ENCODE results near the gene CMTM1.

DNA sequence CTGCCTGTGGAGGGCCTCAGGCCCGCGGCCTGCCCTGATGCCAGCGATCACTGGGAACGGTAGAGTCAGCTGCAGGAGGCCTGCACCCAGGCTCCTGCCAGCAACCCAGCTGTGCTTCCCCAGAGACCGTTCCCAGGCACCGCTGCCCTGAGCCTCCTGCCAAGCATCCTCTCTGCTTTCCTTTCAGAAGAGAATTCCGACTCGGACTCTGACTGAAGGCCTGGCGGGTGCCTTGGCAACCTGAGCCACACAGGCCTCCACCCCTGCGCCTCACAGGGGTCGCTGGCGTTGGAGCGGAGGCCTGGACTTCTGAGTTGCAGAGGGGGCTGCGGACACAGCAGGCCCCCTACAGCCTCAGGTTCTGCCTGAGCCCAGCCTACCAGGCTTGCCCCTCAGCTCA is 46.2 kb downstream of the CMTM1 start:
- TF ChIP-seq, protein P1, sequence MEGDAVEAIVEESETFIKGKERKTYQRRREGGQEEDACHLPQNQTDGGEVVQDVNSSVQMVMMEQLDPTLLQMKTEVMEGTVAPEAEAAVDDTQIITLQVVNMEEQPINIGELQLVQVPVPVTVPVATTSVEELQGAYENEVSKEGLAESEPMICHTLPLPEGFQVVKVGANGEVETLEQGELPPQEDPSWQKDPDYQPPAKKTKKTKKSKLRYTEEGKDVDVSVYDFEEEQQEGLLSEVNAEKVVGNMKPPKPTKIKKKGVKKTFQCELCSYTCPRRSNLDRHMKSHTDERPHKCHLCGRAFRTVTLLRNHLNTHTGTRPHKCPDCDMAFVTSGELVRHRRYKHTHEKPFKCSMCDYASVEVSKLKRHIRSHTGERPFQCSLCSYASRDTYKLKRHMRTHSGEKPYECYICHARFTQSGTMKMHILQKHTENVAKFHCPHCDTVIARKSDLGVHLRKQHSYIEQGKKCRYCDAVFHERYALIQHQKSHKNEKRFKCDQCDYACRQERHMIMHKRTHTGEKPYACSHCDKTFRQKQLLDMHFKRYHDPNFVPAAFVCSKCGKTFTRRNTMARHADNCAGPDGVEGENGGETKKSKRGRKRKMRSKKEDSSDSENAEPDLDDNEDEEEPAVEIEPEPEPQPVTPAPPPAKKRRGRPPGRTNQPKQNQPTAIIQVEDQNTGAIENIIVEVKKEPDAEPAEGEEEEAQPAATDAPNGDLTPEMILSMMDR (IDR thresholded peaks at IDR 0.05): no peak
- TF ChIP-seq POLR2AphosphoS5 (IDR thresholded peaks at IDR 0.05; ENCODE audit: low read depth, low read length) (no peak), TCF7L2 (IDR thresholded peaks at IDR 0.05; ENCODE audit: low read depth, low read length) (no peak)
- TF ChIP-seq, protein P2, sequence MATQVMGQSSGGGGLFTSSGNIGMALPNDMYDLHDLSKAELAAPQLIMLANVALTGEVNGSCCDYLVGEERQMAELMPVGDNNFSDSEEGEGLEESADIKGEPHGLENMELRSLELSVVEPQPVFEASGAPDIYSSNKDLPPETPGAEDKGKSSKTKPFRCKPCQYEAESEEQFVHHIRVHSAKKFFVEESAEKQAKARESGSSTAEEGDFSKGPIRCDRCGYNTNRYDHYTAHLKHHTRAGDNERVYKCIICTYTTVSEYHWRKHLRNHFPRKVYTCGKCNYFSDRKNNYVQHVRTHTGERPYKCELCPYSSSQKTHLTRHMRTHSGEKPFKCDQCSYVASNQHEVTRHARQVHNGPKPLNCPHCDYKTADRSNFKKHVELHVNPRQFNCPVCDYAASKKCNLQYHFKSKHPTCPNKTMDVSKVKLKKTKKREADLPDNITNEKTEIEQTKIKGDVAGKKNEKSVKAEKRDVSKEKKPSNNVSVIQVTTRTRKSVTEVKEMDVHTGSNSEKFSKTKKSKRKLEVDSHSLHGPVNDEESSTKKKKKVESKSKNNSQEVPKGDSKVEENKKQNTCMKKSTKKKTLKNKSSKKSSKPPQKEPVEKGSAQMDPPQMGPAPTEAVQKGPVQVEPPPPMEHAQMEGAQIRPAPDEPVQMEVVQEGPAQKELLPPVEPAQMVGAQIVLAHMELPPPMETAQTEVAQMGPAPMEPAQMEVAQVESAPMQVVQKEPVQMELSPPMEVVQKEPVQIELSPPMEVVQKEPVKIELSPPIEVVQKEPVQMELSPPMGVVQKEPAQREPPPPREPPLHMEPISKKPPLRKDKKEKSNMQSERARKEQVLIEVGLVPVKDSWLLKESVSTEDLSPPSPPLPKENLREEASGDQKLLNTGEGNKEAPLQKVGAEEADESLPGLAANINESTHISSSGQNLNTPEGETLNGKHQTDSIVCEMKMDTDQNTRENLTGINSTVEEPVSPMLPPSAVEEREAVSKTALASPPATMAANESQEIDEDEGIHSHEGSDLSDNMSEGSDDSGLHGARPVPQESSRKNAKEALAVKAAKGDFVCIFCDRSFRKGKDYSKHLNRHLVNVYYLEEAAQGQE (IDR thresholded peaks at IDR 0.05; ENCODE audit: insufficient read depth in 1 of 2, low read depth in 2 of 2, low read length in 1 of 2): no peak

Measured in Panc1 (cell line).